ENCODE data around the gene KCNT1. TPM values are rescaled to one million over a fixed set of nuclear protein-coding genes. Genes with fewer than 3 reads are reported as not detected.

The KCNT1 gene
- total RNA-seq, 1 experiment from 2014 or later, result 0.17 TPM

DNA sequence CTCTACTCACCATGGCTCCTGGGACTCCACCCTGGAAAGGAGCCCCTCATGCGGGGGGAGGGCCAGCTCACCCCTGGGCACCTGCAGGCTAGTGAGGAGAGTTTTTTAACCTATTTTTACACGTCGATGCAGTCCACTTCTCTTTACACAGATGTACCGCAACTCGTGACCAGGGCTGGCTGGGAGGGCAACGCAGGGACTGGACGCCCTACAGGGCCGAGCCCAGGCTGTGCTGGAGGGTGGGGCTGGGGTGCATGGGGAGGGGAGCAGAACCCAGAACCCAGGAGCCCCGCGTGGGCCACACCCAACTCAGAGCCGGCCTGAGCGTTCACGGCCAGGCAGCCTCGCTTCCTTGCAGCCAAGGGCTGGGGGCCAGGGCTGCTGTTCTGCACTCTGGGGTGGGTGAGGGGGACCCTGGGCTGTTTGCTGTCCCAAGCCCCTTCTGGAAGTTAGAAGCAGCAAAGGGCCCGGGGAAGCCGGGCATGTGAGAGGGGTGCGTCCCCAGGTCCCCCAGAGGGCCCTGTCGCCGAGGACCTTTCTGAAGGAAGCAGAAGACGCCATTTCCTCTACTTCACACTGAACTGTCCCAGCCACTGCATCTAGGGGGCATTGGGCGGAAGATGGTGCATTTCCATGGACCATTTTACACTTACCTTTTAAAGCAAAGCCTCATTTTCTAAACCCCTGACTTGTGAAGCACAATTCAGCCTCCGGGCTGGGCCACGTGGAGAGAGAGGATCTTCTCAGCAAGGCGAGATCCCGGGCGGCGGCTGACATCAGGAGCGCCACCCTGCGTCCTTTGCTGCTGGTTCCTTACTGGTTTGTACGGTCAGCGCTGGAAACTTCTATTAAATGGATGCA is 90.5 kb downstream of the KCNT1 start (continued):
- no peak for TF ChIP-seq CTCF (IDR thresholded peaks at IDR 0.05 in 2 of 3, conservative IDR thresholded peaks at IDR 0.05 in 1 of 3; ENCODE audit: borderline replicate concordance in 1 of 3, insufficient read depth in 1 of 3, low read depth in 2 of 3, low read length in 2 of 3)

- peaks cover 0 to 4% of the 10 kb centered on the region in 2 experiments; a peak in 1 of 4 replicates for H3K4me1 ChIP-seq (ENCODE audit: control insufficient read depth in 1 of 2, insufficient read depth in 2 of 2, low read length in 2 of 2)
- H3K9ac ChIP-seq (ENCODE audit: low read length), result no peak overlapping the region
- H3K79me2 ChIP-seq (ENCODE audit: insufficient read depth, low read length), result no peaks in the 10 kb centered on the region
- no peak for DNase-seq (ENCODE audit: low read depth, low spot score)
- H3K9me2 ChIP-seq (ENCODE audit: insufficient read depth), result no peaks in the 10 kb centered on the region
- POLR2A ChIA-PET, result no interaction called here
- H3K9me3 ChIP-seq (ENCODE audit: control insufficient read depth in 1 of 2, insufficient read depth in 1 of 2, low read depth in 1 of 2, low read length in 2 of 2), result no peaks in the 10 kb centered on the region
- H3K27me3 ChIP-seq (ENCODE audit: insufficient read depth, low read length), result no peaks in the 10 kb centered on the region
- no peak overlapping the region for H3K27ac ChIP-seq (ENCODE audit: low read depth, low read length)
- H4K20me1 ChIP-seq (ENCODE audit: insufficient read depth), result no peaks in the 10 kb centered on the region
- no peaks in the 10 kb centered on the region for H3K36me3 ChIP-seq (ENCODE audit: control insufficient read depth in 1 of 2, insufficient read depth in 2 of 2, low read length in 2 of 2)
- ATAC-seq, result no peak
- no peak overlapping the region for H3K4me3 ChIP-seq (replicated peaks in 1 of 2; ENCODE audit: low read depth in 1 of 2, low read length in 2 of 2)
- no TSS peak for BruUV-seq (replicated peaks)
- intact Hi-C loops (cut with micrococcal nuclease), result no loop called here
- RAD21 ChIA-PET (ENCODE audit: low non-redundant PET in 1 of 2, low total read pairs in 2 of 2, uncharacterized antibody in 2 of 2, unreplicated experiment in 2 of 2), result no interaction called here
- H2AFZ ChIP-seq (ENCODE audit: low read depth, low read length, poor library complexity, severe bottlenecking), result no peak overlapping the region
- no peak overlapping the region for H3K4me2 ChIP-seq (ENCODE audit: low read length)
- TF ChIP-seq FOSL1 (IDR thresholded peaks at IDR 0.05; ENCODE audit: low read depth) (no peak), ZNF274 (IDR thresholded peaks at IDR 0.05; ENCODE audit: low read depth, low read length) (no peak), YY1 (IDR thresholded peaks at IDR 0.05; ENCODE audit: extremely low read depth, insufficient replicate concordance, low read depth, low read length) (no peak), SRF (IDR thresholded peaks at IDR 0.05; ENCODE audit: low read depth) (no peak), CBX3 (IDR thresholded peaks at IDR 0.05; ENCODE audit: low read depth) (no peak), EZH2 (IDR thresholded peaks at IDR 0.05) (no peak), JUND (IDR thresholded peaks at IDR 0.05) (no peak), ELF1 (IDR thresholded peaks at IDR 0.05; ENCODE audit: borderline replicate concordance, low read depth) (no peak), REST (IDR thresholded peaks at IDR 0.05; ENCODE audit: low read depth) (no peak), MAX (IDR thresholded peaks at IDR 0.05) (no peak)
- CTCF ChIA-PET, result interaction anchor here (1.4 kb wide), 1 partner anchor 174 kb away, joined by 3 read pairs; no protein-coding TSS in a partner anchor
Measured at GRCh38 chr9:135793221-135794056, 91.5 kb downstream of the KCNT1 start.

All from HCT116 (cell line).